Calu3 (cell line): ENCODE data around the gene TRIM8. TPM values are rescaled to one million over a fixed set of nuclear protein-coding genes. Genes with fewer than 3 reads are reported as not detected.

ENCODE experiments used
- BruUV-seq: library from RNA; stranded (reverse); fragments of 400-500 nt; replicated peaks from 2 replicates; lab custom pipeline; 2021; lab: Mats Ljungman, UMichigan
- CTCF ChIA-PET: fragments of 300-600 bp; sonication (Branson Sonifier 250); formaldehyde crosslinking; loops from one replicate; lab custom pipeline; 2022; ENCODE audit warnings: antibody characterized with exemption; lab: Charles Lee
- DNase-seq: peaks from one replicate; pipeline ENCODE4 v3.0.0; 2022
- H3K27ac Mint-ChIP-seq: one replicate; pipeline ENCODE4 v1.8.0; 2022; ENCODE audit warnings: mixed read lengths; ENCODE audit not compliant: unreplicated experiment
- H3K27me3 Mint-ChIP-seq: one replicate; pipeline ENCODE4 v1.8.0; 2022; ENCODE audit warnings: mixed read lengths; ENCODE audit not compliant: unreplicated experiment
- H3K36me3 Mint-ChIP-seq: one replicate; pipeline ENCODE4 v1.8.0; 2022; ENCODE audit warnings: mild to moderate bottlenecking, moderate library complexity, mixed read lengths; ENCODE audit not compliant: insufficient read depth, unreplicated experiment
- H3K4me1 Mint-ChIP-seq: one replicate; pipeline ENCODE4 v1.8.0; 2022; ENCODE audit warnings: mild to moderate bottlenecking, low read depth, mixed read lengths; ENCODE audit not compliant: unreplicated experiment
- H3K4me3 Mint-ChIP-seq: one replicate; pipeline ENCODE4 v1.8.0; 2022; ENCODE audit warnings: mild to moderate bottlenecking, low read depth, moderate library complexity, mixed read lengths; ENCODE audit not compliant: unreplicated experiment
- H3K9me3 Mint-ChIP-seq: one replicate; pipeline ENCODE4 v1.8.0; 2022; ENCODE audit warnings: low read depth, mixed read lengths; ENCODE audit not compliant: unreplicated experiment
- intact Hi-C: fragments of 100-400 bp; cut with micrococcal nuclease; formaldehyde crosslinking; loops from one replicate; pipeline ENCODE4 v1.10.0; 2022; ENCODE audit not compliant: unreplicated experiment
- total RNA-seq: library from RNA; stranded (reverse); gene quantifications from 2 replicates; pipeline ENCODE4 v1.2.3, GENCODE V29; 2022
- TF ChIP-seq, protein P1 (sequence below): fragments of 200-600 bp; IDR thresholded peaks from one replicate; pipeline ENCODE4 v1.8.0; 2022; ENCODE audit warnings: antibody characterized with exemption; ENCODE audit not compliant: unreplicated experiment

TRIM8 gene
- total RNA-seq, 1 experiment from 2014 or later: 52.1 TPM

DNA sequence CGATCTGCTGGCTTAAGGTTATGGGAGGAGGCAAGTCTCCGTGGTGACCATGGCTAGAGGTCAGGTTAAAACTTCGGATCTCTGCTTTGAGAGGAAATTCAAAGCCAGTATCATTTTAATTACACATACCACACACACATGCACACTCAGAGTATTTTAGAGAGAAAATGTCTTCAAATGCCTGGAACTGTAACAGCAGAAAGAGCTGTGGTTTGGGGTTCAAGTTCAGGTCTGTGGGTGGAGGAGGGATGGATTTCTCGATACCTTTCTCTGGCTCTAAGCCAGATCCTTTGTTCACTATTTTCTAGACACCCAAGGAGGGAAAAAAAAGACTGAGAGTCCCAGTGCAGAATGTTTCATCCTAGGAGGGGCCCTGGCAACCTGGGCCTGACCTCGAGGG, 37.4 kb downstream of the TRIM8 start:
- Mint-ChIP-seq H3K27ac (no peak overlapping the region), H3K9me3 (no peaks in the 10 kb centered on the region), H3K36me3 (no peaks in the 10 kb centered on the region), H3K4me3 (no peak overlapping the region), H3K4me1 (no peaks in the 10 kb centered on the region), H3K27me3 (no peaks in the 10 kb centered on the region)
- DNase-seq: no peak
- CTCF ChIA-PET: no interaction called here
- BruUV-seq: no TSS peak
- TF ChIP-seq, protein P1, sequence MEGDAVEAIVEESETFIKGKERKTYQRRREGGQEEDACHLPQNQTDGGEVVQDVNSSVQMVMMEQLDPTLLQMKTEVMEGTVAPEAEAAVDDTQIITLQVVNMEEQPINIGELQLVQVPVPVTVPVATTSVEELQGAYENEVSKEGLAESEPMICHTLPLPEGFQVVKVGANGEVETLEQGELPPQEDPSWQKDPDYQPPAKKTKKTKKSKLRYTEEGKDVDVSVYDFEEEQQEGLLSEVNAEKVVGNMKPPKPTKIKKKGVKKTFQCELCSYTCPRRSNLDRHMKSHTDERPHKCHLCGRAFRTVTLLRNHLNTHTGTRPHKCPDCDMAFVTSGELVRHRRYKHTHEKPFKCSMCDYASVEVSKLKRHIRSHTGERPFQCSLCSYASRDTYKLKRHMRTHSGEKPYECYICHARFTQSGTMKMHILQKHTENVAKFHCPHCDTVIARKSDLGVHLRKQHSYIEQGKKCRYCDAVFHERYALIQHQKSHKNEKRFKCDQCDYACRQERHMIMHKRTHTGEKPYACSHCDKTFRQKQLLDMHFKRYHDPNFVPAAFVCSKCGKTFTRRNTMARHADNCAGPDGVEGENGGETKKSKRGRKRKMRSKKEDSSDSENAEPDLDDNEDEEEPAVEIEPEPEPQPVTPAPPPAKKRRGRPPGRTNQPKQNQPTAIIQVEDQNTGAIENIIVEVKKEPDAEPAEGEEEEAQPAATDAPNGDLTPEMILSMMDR: no peak
- intact Hi-C loops: no loop called here

DNA sequence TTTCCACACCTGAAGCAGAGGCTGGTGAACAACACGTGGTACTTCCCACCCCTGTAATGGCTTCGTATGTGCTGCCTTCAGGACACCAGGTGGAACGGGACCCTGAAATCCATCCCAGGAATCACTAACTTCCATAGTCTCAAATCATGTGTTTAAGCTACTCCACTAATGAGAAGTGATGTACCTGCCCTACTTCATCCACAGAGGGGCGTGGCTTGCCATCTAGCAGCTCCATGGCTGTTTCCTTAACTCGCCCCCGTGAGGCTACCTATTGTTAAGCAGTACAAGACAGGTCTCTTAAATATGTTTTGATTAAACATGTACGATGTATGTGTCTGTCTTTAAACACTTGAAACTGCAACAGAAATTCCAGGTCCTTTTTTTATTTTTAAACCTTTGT, 38.1 kb downstream of the TRIM8 start:
- no TSS peak for BruUV-seq

DNA sequence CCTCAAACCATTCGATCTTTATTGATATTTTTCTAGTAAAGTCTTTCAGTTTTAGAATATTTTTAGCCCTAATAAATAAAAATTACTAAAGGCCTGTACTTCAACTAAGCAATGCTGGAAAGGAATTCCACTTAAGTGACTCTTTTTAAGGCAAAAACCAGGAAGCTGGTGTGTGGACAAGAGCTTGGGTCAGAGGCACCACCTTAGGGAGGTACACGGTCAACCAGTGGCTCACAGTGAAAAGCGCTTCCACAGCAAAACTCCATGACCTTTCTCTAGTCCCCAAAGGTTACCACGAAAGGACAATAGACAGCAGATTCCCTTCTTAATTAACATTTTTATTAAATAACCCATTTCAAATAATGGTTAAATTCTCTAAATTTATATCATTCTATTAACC, 38.7 kb downstream of the TRIM8 start:
- TF ChIP-seq, protein P1: no peak

More for the DNA sequence above, 38.1 kb downstream of the TRIM8 start:
- Mint-ChIP-seq H3K4me3 (no peak overlapping the region), H3K27ac (no peak overlapping the region), H3K4me1 (no peaks in the 10 kb centered on the region), H3K36me3 (no peaks in the 10 kb centered on the region), H3K9me3 (no peaks in the 10 kb centered on the region), H3K27me3 (no peaks in the 10 kb centered on the region)
- CTCF ChIA-PET: no interaction called here
- DNase-seq: no peak
- TF ChIP-seq, protein P1: no peak
- intact Hi-C loops: no loop called here

DNA sequence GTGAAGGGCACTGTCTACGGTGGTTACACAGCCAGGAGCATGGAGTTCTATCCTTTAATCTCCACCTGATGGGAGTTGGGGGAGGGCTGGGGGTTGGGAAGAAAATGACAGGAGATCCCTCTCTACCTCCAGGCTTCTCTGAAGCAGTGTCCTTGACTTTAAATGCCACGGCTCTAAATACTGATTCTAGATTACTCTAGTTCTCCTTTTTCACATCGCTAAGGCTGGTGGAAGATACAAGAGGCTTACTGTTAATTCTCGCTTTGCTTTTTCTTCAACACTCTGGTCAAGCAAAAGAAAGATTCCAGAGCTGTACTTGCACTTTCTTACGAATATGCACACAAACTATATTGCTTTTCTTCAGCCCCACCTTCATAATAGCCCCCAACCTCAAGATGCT, 39.5 kb downstream of the TRIM8 start:
- TF ChIP-seq, protein P1: no peak
- Mint-ChIP-seq H3K4me3 (no peak overlapping the region), H3K27me3 (no peaks in the 10 kb centered on the region), H3K4me1 (no peaks in the 10 kb centered on the region), H3K9me3 (no peaks in the 10 kb centered on the region), H3K36me3 (no peaks in the 10 kb centered on the region), H3K27ac (no peak overlapping the region)
- no TSS peak for BruUV-seq
- no peak for DNase-seq
- CTCF ChIA-PET: no interaction called here
- intact Hi-C loops: no loop called here

More for the DNA sequence above, 38.7 kb downstream of the TRIM8 start:
- no peaks in the 10 kb centered on the region for H3K9me3 Mint-ChIP-seq
- DNase-seq: no peak
- no TSS peak for BruUV-seq
- intact Hi-C loops: no loop called here
- H3K4me3 Mint-ChIP-seq: no peak overlapping the region
- no peaks in the 10 kb centered on the region for H3K36me3 Mint-ChIP-seq
- CTCF ChIA-PET: no interaction called here
- H3K4me1 Mint-ChIP-seq: no peaks in the 10 kb centered on the region
- H3K27ac Mint-ChIP-seq: no peak overlapping the region
- H3K27me3 Mint-ChIP-seq: no peaks in the 10 kb centered on the region
